Occipital lobe (tissue), 2 donors: ENCODE data around the gene LRIG2. TPM values are rescaled to one million over a fixed set of nuclear protein-coding genes. Genes with fewer than 3 reads are reported as not detected.
"Not testable (repeated sequence)": the region's sequence is repeated elsewhere in the genome, so short reads cannot be mapped to it uniquely, and the experiment has no call there.

ENCODE experiments used
- DNase-seq: peaks from one replicate; lab custom pipeline; 2025; lab: John Stamatoyannopoulos, UW
- total RNA-seq: library from RNA; depleted of rRNA; stranded (reverse); fragments of >200 nt; gene quantifications from one replicate; pipeline ENCODE4 v1.2.3, GENCODE V29; 2014

Gene LRIG2
- total RNA-seq, 1 donor from 2014 or later = 36.5 TPM

- not testable (repeated sequence) for DNase-seq
Measured at GRCh38 chr1:113063456-113063855, 9.5 kb upstream of the LRIG2 start.

- no peak for DNase-seq
Measured at GRCh38 chr1:113072141-113072756, 749 bp upstream of the LRIG2 start.

GRCh38 chr1:113073479-113073950 lies 517 bp downstream of the LRIG2 start:
- DNase-seq = no peak

- DNase-seq = no peak
Measured at GRCh38 chr1:113074237-113074636, 1.2 kb downstream of the LRIG2 start.

GRCh38 chr1:113077978-113078377 lies 5.0 kb downstream of the LRIG2 start:
- DNase-seq = not testable (repeated sequence)

- no peak for DNase-seq
Measured at GRCh38 chr1:113086541-113086940, 13.5 kb downstream of the LRIG2 start.

GRCh38 chr1:113088972-113089371 lies 16.0 kb downstream of the LRIG2 start:
- DNase-seq = no peak

GRCh38 chr1:113090051-113090450 lies 17.1 kb downstream of the LRIG2 start:
- no peak for DNase-seq

GRCh38 chr1:113091988-113092594 lies 19.1 kb downstream of the LRIG2 start:
- no peak for DNase-seq

- DNase-seq = no peak
Measured at GRCh38 chr1:113094506-113094905, 21.5 kb downstream of the LRIG2 start.

- peak; percentile 1 for DNase-seq
Measured at GRCh38 chr1:113095790-113096455, 22.9 kb downstream of the LRIG2 start.

GRCh38 chr1:113096493-113096892 lies 23.5 kb downstream of the LRIG2 start:
- DNase-seq = no peak

- no peak for DNase-seq
Measured at GRCh38 chr1:113101588-113101987, 28.6 kb downstream of the LRIG2 start.

- no peak for DNase-seq
Measured at GRCh38 chr1:113103048-113103447, 30.1 kb downstream of the LRIG2 start.

GRCh38 chr1:113103977-113104376 lies 31.0 kb downstream of the LRIG2 start:
- DNase-seq = no peak

GRCh38 chr1:113106910-113107309 lies 33.9 kb downstream of the LRIG2 start:
- no peak for DNase-seq

GRCh38 chr1:113109908-113110554 lies 37.0 kb downstream of the LRIG2 start:
- peak; percentile 12 for DNase-seq

GRCh38 chr1:113118266-113118665 lies 45.3 kb downstream of the LRIG2 start:
- DNase-seq = no peak

- DNase-seq = no peak
Measured at GRCh38 chr1:113123737-113124136, 50.7 kb downstream of the LRIG2 start.

- no peak for DNase-seq
Measured at GRCh38 chr1:113124366-113124765, 51.4 kb downstream of the LRIG2 start.

- no peak for DNase-seq
Measured at GRCh38 chr1:113125517-113125916, 52.5 kb downstream of the LRIG2 start.

GRCh38 chr1:113126207-113126606 lies 53.2 kb downstream of the LRIG2 start:
- no peak for DNase-seq
